Measurements from ENCODE around the gene CEACAM18.
"Not testable (repeated sequence)": the region's sequence is repeated elsewhere in the genome, so short reads cannot be mapped to it uniquely, and the experiment has no call there.

CEACAM18 gene

DNA sequence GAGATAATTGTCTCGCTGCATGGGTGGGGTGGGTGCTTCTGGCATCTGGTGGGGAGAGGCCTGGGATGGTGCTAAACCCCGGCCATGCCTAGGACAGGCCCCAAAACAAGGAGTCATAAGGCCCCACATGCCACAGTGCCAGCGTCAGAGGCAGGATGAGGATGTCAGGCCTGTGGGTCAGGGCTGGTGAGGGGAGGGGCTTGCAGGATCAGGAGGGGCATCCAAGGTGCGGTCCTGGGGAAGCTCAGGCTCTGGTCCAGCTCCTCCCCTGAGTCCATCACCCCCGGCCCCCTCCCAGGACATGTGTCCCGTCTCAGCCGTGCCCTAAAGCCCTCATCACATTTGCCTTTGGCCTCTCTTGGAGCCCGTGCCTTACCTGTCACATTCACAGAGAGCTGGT is 22.6 kb downstream of the CEACAM18 start:
- not testable (repeated sequence) for DNase-seq

DNA sequence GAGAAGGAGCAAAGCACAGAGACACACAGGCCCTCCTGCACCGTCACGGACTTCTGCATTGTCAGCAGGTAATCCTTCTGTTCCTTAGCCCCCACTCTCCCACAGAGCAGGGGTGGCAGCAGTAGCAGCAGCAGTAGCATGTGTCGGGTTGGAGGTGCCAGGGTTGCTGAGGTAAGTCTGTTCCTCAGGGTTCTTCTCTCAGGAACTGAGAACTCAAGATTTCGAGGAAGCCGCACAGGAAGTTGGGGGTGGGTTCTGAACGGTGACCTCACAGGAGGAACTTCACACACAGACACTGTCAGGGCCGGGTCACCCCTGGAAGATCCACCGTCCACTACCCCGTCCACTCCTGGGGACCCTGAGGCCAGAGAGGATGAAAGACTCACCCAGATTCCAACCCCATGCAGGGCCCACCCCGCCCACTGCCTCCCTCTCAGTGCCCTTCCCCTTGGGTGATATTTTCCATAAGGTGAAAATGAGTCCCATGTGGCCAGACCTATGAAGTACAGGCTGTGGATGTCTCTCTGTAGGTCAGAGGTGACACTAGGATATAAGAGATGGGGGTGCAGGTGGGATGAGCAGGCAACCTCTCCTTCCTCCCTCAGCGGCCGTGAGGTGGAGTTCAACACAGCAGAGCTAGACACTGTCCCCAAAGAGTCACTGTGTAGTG is 23.4 kb downstream of the CEACAM18 start, which contains the start of gene SIGLEC12:
TSS of gene SIGLEC12 (minus strand) at position 207 of the 670 bp plus-strand sequence. CDS start at position 140, 67 bp downstream.
- DNase-seq, result no peak

DNA sequence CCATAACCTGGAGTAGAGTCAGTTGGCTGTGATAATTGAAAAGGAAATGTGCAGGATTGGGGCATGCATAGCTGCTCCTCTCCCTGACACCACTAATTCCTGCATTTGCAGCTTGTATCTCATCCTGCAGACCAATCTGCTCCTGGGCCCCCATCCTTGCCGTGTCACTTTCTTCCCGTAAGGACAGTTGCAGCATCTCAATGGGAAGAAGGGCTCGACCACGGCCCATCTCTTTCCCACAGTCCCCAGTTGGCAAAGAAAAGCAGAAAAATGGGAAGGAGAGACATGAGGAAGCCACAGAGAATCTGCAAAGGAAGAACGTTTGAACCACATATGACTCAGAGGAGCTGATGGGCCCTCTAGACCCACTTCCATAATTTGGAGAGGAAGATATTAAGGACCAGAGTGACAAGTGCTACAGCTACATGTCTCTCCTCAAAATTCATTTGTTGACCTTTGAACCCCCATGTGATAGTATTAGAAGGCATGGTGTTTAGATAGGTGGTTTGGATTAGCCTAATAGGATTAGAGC is 25.0 kb downstream of the CEACAM18 start:
- DNase-seq, result no peak

DNA sequence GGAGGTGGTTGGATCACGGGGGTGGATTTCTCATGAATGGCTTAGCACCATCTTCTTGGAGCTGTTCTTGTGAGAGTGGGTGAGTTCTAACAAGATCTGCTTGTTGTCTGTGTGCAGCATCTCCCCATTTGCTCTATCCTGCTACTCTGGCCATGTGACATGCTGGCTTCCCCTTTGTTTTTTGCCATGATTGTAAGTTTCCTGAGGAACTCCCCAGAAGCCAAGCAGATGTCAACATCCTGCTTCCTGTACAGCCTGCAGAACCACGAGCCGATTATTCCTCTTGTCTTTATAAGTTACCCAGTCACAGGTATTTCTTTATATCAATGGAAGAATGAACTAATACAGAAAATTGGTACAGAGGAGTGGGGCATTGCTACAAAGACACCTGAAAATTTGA is 25.6 kb downstream of the CEACAM18 start:
- no peak for DNase-seq

DNA sequence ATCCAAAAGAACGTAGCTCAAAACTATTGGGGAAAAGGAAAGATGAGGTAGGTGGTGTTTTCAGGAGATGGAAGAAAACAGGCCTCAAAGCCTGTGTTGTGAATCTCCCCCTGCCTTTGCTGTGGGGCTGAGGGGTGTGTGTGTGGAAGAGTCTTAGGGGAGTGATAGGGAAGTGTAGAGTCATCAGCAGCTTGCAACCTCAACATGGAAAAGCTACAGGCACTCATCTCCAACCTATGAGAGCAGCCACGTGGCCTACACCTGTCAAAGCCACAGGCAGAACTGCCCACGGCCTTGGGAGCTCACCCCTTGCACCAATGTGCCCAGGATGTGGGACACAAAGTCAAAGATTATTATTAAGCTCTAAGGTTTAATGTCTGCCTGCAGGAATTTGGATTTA is 27.6 kb downstream of the CEACAM18 start:
- no peak for DNase-seq

DNA sequence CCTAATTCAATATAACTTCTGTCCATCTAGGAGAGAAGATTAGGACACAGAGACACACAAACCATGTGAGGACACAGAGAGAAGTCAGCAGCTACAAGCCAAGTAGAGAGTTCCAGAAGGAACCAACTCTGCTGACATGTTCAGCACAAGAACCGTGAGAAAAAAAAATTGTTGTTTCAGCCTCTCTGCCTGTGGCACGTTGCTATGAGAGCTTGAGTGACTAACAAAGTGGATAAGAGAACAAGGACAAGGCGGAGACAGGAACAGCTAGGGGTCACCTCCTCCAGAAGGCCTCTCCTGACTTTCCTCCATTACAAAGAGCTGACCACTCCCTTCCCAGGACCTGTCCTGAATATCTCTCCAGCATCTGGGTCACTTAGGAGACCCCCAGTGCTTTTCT is 28.9 kb downstream of the CEACAM18 start:
- no peak for DNase-seq

DNA sequence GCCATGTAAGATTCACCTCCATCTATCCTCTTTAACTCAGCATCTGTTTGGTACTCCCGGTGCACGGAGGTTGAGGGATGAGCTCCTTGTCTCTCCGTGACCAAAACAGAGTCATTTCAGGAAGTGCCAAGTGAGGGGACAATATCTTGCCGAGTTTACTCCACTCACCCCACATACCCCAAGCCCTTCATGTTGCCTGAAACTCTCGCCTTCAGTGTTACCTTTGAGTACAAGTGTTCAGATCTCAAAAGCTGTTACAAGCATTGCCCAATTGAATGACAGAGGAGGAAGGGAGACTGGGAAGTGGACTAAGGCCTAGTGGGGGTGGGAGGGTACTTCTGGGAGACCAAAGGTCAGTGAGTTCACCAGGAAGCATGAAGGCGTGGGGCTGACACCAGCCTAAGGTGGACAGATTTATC is 29.3 kb downstream of the CEACAM18 start:
- DNase-seq, result no peak

DNA sequence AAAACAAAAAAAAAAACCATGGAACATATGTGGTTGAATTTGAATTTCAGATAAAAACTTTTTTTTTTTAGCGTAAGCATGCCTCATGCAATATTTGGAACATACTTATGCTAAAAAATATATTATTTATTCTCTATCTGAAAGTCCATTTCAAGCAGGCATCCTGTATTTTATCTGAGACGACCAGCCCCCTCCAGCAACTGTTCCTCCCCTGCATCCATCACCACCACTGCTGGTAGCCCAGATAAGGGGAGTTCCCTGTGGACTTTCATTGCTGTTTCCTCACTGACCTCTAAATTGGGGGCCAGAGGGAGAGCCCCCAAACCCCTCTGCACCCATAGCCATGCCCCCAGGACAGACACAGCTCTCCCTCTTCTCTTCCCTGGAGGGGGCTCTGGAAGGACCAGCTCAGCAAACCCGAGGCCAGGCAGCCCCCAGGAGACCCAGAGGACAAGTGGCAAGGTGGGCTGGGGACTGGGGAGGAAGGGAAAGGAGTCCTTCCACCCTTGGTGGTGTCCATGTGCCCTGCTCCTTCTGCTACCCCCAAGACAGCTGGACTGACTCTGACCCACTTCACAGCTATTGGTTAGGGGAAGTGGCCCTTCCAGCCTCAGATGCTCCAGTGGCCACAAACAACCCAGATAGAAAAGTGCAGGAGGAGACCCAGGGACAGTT is 29.9 kb downstream of the CEACAM18 start:
- no peak for DNase-seq

DNA sequence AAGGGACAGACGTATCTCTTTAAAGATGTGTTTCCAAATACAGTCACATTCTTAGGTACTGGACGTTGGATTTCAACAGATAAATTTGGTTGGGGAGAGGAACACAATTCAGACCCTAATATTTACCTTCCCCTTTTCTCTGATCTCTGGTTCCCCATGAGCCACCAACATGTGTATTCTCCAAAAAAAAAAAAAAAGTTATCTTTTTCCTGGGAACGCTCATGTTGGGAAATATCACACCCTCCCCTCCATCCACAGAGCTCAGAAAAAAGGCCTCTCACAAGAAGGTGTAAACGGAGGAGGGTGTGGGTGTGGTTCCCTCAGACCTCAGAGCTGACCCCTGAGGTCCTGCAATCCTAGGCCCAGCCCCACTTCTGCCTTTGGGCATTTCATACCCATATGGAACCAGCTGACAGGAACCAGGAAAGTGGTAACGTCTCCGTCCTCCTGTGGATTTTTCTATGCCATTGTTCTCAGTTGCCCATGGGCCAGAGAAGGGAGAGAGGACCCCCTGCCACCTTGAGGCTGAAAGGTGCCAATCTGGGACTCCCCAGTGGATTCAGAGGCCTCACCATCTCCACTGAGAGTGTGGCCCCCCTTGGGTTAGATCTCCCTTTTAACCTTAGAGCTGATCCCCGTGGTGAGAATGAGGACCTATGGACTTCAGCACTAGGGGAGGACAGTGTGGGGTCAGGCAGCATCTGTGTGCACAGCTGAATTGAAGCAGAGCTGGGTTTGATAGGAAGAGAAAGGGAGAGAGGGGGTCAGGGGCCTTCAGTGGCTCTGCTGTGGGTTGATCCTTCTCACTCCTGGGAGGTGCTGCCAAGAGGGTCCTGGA is 31.7 kb downstream of the CEACAM18 start:
- no peak for DNase-seq

DNA sequence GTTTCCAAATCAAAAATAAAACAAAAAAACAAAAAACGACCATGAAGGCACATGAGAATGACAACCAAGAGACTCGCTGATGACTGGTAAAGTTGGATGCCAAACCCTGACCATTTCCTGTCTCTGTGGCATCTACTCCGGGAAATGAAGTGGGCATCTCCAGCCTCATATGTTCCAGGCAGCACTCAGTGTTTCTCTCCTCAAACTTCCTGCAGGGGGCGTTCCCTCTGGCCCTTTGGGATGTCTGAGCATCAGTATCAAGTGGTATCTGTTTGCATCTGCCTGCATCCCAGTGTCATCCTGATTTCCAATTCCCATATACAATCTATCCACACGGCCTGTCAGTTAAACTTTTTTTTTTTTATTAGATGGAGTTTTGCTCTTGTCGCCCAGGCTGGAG is 33.0 kb downstream of the CEACAM18 start:
- no peak for DNase-seq

DNA sequence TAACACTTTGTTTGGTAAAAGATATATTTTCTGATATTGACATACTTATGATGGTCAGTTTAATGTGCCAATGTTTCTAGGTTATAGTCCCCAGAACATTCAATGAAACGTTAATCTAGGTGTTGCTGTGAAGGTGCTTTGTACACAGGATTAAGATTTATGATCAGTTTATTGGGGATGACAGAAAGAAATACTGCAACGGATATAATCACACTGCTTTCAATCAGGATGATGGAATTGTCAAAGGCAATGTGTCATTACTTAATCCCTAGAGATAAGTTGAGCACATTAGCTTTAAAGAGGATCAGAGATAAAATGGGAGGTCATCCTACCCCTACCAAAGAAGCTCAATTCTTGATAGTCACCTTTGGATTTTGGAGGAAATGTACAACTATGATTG is 35.6 kb downstream of the CEACAM18 start:
- DNase-seq, result no peak

DNA sequence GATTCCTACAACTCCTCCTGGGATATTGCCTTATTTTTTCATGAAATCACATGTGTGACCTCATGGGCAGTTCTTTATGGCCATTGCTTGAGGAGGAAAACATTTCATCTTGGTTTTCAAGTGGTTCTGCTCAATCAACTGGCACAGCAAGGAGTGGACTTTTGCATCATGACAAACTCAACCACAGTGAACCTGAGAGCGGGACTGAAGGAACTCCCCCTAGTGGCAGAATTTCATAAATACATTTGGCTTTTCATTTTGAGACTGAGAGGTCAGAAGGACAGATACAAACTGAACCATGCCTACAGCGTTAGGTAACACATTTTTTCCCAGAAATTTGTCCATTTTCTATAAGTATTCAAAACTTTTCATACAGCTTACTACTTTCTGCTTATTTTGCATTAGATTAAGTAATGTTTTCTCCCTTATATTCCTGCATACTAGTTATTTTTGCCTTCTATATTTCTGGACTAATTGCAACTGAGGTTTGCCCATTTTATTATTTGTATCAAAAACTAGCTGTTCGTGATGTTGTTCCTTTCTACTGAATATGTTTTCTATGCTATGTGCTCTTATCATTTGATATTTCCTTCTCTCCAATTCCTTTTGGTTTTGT is 36.6 kb downstream of the CEACAM18 start:
- peak; percentile 28 for DNase-seq

DNA sequence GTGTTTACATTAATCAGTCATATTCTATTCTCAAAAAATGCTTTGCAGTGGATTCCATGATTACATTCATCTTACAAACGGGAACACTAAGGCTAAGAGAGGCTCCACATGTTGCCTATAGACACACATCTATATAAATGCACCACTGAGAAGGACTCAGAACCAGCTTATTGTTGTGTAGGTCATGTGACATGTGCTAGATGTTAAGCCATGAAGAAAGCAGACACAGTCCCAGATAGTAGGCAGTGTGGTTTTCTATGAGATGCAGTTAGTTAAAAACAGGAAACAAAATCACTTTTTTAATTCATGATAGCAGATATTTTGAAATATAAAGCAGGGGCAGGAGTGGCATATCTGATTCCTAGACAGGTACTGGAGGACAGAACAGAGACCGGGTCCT is 42.4 kb downstream of the CEACAM18 start:
- no peak for DNase-seq

DNA sequence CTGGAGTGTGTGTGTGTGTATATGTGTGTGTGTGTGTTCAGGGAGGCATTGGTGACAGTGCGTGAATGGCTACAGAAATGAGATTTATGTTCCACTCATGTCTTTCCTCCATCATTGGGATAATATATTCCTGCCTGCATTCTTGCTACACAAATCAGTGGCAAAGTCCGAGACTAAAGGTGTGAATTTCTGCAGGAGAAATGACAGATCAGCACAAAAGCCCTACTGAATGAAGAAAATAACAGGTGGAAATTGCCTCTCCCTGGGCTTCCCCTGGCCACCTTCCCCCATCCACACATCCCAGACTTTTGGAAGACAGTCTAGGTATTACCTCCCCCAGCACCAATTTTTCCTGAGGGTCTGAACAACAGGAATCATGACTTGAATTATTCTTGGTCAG is 43.0 kb downstream of the CEACAM18 start:
- DNase-seq, result no peak

DNA sequence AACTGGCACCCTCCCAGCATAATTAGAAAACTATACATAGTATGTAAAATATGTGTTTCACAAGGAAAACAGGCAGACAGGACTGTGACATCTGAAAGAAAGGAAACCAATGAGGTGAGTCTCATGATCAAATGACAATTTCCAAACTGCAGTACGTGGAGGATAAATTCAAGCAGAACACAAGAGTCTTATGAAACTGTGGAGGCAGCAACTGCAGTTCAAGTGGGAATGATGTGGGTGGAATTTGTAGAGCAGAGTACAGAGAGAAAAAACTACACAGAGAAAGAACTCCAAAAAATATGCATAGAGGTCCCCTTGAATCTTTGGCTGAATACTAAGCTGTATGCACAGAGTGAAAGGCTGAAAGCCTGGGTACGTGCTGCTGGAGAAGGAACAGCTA is 43.4 kb downstream of the CEACAM18 start:
- DNase-seq, result no peak

DNA sequence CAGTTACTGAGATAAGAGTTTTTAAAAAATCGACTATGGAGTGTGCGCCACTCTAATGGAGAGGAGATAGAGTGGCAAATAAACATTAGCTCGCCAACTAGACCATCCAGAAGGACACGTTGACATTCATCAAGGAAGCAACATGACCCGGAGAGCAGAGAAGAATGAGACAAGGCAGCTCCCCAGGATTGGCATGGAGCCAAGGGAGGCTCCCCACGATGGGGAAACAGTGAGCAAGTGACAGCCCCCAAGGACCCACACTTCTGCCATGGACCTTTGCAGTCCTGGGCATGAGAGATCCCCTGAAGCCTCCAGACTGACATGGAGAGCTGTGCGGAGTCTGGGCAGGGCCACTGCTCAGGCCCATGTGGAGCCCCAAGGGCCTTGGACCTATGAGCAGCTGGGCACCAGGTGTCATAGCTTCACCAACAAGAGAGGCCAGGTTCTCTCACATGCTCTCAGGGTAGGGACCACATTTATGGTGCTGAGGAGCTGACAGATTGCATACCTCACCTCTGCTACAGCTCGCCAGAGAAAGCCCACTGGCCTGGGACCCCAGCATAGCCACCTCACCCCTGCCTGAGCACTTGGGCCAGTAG is 46.4 kb downstream of the CEACAM18 start:
- no peak for DNase-seq

DNA sequence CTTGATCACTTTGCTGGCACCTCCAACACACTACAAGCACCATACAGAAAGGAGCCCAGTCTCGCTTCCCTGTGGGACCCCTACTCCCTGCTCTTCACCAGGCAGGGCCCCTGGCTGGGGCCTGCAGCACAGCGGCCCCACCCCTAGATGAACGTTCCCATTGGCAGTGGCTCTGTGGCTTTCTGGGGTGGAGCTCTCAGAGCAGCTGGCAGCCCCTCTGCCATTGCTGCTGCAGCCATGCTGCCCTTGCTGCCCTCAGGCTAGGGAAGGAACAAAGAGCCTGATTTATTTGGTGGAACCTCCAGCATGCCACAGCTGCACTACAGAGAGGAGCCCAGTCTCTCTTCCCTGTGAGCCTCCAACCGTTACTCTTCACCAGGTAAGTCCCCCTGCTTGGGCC is 47.3 kb downstream of the CEACAM18 start:
- DNase-seq, result no peak

DNA sequence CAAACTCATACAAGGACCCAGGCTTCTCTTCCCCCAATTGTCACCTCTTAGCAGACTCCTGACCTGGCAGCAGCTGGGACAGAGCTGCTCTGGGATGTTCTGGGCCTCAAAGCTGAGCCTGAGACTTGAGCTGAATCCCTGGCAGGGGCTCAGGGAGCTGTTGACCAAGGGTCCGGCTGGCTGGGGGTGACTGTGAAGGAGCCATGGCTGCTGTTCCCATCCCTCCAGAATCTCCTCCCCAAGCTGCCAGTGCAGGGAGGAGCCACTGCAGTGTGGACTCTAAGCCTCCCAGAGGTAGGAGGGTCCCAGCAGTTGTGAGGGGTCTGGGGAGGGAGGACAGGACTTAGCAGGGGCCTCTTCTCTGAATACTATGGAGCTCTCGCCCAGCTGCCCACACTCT is 51.0 kb downstream of the CEACAM18 start:
- no peak for DNase-seq

DNA sequence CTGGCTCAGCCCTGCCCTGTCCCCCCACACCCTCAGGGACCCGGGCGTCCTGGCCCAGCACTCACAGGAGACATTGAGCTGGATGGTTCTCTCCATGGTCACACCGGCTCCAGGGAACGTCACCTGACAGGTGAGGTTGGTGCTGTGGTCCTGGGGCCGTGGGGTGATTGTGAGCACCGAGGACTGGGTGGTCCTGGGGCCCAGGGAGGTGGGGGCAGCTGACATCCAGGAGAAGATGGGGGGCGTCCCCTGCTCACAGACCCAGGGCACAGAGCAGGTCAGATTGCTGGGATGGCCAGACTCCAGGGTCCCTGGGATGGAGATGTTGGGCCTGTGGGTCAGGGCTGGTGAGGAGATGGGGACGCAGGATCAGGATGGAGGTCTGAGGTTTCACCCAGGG is 52.3 kb downstream of the CEACAM18 start:
- DNase-seq, result no peak

DNA sequence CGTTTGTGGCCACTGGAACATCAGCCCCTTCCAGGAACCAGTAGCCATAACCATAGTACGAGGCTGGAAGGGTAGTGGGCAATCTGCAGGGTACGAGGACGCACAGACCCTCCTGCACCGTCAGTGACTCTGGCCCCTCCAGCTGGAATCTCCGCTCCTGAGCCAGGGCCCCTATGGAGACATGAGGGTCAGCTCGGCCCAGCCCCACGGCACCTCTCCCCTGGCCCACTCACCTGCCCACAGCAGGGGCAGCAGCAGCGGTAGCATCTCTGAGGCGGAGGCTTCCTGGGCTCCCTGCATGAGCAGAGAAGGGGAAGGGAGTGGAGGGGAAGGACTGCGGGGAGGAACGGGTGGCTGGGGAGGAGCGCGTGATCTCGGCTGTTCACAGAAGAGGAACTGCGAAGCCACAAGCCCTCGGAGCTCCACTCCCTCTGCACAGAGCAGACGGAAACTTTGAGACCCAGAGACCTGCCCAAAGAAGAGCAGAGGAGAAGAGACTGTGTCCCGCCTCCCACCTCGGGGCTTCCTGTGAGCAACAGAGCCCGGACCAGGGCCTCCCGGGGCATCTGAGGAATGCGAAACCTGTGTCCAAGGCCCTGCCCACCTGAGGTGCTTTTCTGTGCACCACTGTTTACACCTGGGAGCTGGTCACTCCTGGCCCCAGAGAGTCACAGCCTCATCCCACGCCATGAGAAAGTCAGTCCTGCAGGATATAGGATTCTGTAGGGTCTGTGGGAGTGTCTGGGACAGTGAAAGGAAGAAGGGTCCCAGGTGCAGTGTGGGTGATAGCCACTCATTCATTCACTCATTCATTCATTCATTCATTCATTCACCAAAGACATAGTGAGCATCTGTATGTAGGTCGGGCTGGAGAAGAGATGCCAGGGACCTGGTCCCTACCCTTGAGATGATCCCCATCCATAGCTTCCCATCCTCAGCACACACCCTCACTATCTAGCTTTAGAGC is 53.3 kb downstream of the CEACAM18 start, which contains the start of gene SIGLEC6:
TSS of gene SIGLEC6 (minus strand) at position 322 of the 967 bp plus-strand sequence. CDS start at position 300, 22 bp downstream.
- no peak for DNase-seq

DNA sequence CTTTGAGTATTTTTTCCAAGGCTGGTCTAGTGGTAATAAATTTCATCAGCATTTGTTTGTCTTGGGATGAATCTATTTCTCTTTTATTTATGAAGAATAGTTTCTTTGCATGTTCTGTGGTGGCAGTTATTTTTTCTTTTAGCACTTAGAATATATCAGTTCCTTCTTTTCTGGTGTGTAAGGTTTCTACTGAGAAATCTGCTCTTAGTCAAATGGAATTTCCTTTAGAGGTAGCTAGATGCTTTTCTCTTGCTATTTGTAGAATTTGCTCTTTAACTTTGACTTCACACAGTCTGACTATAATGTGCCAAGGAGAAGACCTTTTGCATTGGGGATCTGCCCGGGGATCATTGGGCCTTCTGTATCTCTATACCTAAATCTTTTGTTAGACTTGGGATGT is 57.2 kb downstream of the CEACAM18 start:
- DNase-seq, result no peak

Measured in NCI-H1436 (cell line).